Activated CD4-positive, alpha-beta T cell treated with anti-CD3 and anti-CD28 coated beads for 1 hour (primary cell): ENCODE data around the gene APOA5.
A peak's percentile ranks its signal among the peaks of the same experiment; 100 is the strongest.
"Not testable (repeated sequence)": the region's sequence is repeated elsewhere in the genome, so short reads cannot be mapped to it uniquely, and the experiment has no call there.

Source experiments
- DNase-seq: peaks from one replicate; pipeline ENCODE4 v3.0.0-alpha.2; 2020

Gene APOA5

GRCh38 chr11:116772443-116773202, 19.1 kb downstream of the APOA5 start, which contains the start of gene BUD13:
BUD13 (minus strand) TSS chr11:116772987; CDS start chr11:116772964, 23 bp downstream.
- DNase-seq: peak; percentile 87

- DNase-seq: no peak
Observed at GRCh38 chr11:116771935-116772334, 19.7 kb downstream of the APOA5 start.

DNA sequence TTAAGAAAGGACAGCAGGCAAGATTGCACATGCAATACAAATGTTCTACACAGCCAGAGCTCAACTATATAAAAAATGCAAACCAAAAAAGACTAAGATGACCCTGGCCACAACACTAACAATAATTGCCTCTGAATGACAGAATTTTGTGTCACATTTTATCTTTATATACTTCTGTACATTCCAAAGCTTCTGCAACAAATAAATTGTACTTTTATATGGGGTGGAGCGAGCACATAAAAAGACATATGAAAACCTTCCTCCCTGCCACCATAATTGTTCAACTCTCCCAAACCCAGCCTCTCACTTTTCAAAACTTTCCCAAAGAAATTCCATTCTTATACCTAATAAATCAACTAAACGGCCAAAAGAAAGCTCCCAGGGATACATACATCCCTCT, 29.5 kb downstream of the APOA5 start:
- DNase-seq: no peak

DNA sequence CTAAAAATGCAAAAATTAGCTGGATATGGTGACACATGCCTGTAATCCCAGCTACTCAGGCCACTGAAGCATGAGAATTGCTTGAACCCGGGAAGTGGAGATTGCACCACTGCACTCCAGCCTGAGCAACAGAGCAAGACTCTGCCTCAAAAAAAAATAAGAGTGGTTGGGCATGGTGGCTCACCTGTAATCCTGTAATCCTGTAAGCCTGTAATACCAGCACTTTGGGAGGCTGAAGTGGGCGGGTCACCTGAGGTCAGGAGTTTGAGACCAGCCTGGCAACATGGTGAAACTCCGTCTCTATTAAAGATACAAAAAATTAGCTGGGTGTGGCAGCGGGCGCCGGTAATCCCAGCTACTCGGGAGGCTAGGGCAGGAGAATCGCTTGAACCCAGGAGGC, 35.6 kb downstream of the APOA5 start:
- DNase-seq: not testable (repeated sequence)

GRCh38 chr11:116750070-116750718, 41.5 kb downstream of the APOA5 start:
- no peak for DNase-seq

DNA sequence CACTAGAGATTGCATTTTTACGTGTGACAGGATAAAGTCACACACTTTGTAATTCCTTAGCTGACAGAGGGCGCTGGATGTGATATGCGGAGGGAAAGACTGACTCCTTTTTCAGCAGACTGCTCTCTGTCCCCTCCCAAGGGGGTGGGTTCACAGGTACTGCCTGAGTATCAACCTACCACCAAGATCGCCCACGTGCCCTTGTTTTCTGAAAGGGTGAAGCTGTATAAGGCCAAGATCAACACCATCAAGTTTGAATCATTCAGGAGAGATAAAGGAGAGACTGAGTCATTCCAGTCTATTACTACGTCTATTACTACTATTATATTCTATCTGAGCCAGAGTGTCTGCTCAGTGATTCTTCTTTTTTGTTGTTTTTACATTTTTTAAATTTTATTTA, 49.6 kb downstream of the APOA5 start:
- DNase-seq: no peak

DNA sequence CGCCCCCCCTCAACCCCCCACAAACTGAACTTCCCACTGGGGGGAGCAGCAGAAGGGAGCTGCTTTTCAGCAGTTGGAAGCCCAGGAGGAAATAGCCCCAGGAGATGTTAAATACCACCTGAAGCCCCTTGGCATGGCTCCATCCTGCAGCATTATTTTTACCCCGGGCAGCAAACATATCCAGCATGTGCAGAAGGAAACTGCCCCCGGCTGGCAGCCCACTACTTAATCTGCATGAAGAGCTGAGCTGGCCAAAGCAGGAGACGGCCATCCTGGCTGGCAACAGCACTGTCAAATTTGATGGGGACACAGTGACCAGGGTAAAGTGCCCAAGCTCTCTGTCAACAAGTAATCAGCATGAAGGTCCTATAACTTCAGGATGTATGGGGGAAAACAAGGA, 50.9 kb downstream of the APOA5 start:
- DNase-seq: no peak
